NCI-H1694 (cell line): ENCODE measurements around the gene TMBIM1.
A peak's percentile ranks its signal among the peaks of the same experiment; 100 is the strongest.
"Not testable (repeated sequence)": the region's sequence is repeated elsewhere in the genome, so short reads cannot be mapped to it uniquely, and the experiment has no call there.

ENCODE experiments used
- DNase-seq: peaks from one replicate; lab custom pipeline; 2025; lab: John Stamatoyannopoulos, UW

Gene TMBIM1

GRCh38 chr2:218317835-218318234 is 25.5 kb upstream of the TMBIM1 start:
- no peak for DNase-seq

- no peak for DNase-seq
Measured at GRCh38 chr2:218317303-218317630, 25.0 kb upstream of the TMBIM1 start.

GRCh38 chr2:218315397-218315796 is 23.1 kb upstream of the TMBIM1 start:
- no peak for DNase-seq

- DNase-seq: not testable (repeated sequence)
Measured at GRCh38 chr2:218314764-218315163, 22.5 kb upstream of the TMBIM1 start.

GRCh38 chr2:218313356-218313755 is 21.1 kb upstream of the TMBIM1 start:
- DNase-seq: no peak

- no peak for DNase-seq
Measured at GRCh38 chr2:218312267-218312756, 20.0 kb upstream of the TMBIM1 start.

- not testable (repeated sequence) for DNase-seq
Measured at GRCh38 chr2:218311541-218312266, 19.4 kb upstream of the TMBIM1 start.

- no peak for DNase-seq
Measured at GRCh38 chr2:218310853-218311540, 18.7 kb upstream of the TMBIM1 start.

GRCh38 chr2:218307415-218308090 is 15.2 kb upstream of the TMBIM1 start:
- DNase-seq: no peak

GRCh38 chr2:218306184-218306920 is 14.0 kb upstream of the TMBIM1 start:
- no peak for DNase-seq

GRCh38 chr2:218305383-218305782 is 13.1 kb upstream of the TMBIM1 start:
- DNase-seq: no peak

GRCh38 chr2:218301176-218301819 is 9.0 kb upstream of the TMBIM1 start:
- peak; percentile 90 for DNase-seq

- no peak for DNase-seq
Measured at GRCh38 chr2:218300141-218300540, 7.8 kb upstream of the TMBIM1 start.

GRCh38 chr2:218298314-218298875 is 6.1 kb upstream of the TMBIM1 start:
- DNase-seq: no peak

- no peak for DNase-seq
Measured at GRCh38 chr2:218296847-218297246, 4.5 kb upstream of the TMBIM1 start.

- DNase-seq: no peak
Measured at GRCh38 chr2:218296200-218296599, 3.9 kb upstream of the TMBIM1 start.

- no peak for DNase-seq
Measured at GRCh38 chr2:218295029-218295428, 2.7 kb upstream of the TMBIM1 start.

GRCh38 chr2:218294430-218295022 is 2.2 kb upstream of the TMBIM1 start:
- no peak for DNase-seq

- DNase-seq: no peak
Measured at GRCh38 chr2:218293715-218294429, 1.6 kb upstream of the TMBIM1 start.

GRCh38 chr2:218291318-218292047 is 820 bp downstream of the TMBIM1 start:
- no peak for DNase-seq
